ENCODE measurements around the gene SASH1.

Gene SASH1

DNA sequence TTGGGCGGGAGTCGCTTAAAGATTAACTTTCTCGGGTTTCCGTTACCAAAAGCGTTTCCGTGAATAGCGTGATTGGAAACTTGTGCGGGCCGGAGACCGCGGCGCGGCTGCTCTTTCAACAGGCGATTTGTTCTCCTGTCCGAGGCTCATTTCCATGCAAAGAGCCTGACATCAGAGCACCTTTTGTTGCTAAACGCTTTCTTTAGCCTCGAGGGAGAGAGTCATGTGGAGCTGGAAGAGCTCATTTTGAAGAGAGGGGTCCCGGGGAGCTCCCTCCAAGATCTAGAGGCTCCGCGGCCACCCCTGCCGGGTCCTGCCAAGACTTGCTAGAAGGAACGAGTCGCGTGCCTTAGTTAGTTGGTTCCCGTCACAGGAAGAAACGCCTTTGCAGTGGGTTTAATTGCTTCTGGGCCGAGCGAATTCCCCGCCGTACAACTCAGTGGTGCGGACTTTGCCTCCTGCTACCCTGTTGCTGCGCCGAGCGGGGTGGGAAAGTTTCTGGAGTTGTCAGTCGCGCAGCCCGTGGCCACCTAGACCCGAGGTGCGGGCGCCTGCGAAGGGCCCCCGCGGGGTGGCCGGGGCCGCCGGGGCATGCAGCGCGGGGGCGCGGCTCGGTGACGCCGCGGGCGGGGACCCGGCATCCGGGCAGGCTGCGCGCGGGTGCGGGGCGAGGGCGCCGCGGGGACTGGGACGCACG, at the start of gene SASH1:
Gene SASH1, plus strand, starts transcription at position 489 of the 697 bp plus-strand sequence. CDS start 230 bp downstream, outside the sequence.
- DNase-seq, result no peak

DNA sequence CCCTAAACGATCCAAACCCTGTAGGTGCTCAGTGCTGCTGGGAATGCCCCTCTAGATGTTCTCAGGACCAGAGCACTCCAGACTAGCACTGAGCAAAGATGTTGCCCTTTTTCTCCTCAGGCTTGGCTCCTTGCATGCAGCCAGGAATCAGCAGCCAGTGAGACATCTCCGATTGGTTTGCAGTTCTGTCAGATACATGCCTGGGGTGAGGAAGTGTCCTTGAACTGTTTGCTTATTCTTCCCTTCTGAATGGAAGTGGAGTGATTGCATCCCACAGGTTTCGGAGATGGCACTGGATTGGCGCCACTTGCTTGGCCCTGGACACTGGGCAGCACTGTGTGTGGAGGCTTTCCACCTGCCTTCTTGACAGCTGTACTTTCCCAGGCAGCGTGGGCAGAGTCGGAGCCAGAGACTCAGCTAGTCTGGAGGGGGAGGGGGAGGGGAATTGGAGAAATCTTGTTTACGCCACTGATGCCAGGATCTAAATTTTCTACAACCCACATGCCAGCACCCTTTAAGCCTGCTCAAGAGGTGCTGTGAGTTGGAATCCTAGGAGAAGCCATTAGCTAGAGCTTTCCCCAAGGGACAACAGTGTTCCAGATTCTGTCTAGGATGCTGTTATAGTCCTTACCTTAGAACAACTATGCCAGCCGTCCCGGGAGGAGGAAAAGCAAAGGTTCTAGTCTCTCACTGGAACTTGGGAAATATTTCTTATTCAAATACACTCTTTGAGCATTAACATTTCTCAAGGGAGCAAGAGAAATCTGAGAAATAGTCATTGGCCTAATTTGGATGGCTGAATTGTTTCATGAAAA, 49.2 kb upstream of the SASH1 start:
- no peak for DNase-seq

DNA sequence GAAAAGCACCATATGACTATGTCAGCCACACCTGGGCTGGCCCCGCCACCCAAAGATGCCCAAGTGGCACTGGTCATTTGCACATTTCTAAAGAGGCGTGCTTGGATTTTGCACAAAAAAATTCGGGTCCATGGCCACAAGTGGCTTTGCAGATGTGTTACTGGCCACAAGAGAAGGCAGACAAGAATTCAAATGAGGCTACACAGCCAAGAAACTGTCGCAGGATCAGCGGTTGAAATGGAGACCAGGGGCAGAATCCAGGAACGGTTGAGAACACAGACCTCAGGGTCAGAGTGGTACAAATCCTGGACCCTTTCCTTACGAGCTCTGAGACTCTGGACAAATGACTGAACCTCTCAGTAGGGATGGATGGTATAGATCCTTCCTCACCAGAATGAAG, 48.6 kb upstream of the SASH1 start:
- no peak for DNase-seq

DNA sequence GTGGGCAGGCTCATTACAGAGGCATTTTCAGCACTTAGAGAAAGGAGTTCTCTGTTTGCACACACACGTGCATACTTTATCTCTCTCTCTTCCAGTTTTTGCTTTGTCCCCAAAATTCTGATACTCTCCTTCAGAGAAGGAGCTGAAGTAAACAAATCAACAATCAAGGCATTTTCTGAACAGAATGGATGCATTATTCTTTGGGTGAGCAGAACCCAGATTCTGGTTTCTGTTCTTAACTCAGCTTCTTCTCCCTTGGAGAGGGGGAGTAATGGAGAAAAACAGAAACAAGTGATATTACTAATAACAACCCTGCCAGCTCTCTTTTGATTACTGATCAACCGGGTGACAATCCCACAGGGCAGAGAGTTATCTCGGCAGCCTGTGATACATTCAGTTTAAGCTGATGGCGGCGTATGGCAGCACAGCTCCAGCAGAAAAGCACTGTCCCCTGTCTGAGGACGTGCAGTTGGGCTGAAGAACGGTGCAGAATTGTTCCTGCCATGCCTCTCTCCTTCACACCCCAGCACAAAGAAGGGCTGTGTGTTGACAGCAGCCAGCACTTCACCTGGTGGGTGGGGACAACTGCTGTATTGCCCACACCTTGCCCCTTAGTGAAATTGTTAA, 47.3 kb upstream of the SASH1 start:
- no peak for DNase-seq

DNA sequence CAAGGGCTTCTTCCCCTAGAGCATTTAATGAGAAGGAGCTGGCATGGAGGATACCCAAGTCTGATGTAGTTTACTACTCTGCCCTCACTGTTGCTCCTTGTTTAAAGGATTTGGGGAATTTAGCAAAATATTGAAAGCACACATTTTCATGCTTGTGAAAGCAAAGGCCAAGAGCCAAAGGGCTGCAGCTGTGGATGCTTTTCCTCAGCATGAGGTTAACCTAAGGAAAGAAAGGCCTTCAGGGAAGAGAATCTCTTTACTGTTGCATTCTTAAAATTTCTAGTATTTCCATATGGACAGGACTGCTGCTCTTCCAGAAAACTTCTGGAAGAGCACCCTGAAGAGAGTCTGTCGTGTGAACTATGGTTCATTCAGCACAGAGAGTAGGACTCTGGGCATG, 45.9 kb upstream of the SASH1 start:
- DNase-seq, result no peak

DNA sequence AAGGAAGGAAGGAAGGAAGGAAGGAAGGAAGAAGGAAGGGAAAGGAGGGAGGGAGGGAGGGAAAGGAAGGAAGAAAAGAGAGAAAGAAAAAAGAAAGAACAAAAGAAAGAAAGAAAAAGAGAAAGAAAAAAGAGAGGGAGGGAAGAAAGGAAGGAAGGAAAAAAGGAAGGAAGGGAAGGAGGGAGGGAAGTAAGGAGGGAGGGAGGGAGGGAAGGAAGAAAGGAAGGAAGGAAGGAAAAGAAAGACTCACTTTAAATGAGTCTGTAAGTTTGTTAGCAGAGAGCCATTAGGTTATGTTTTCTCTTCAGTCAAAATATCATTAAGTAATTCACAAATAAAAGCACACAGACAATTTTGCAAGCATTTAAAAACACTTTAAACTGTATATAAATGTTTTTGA, 44.0 kb upstream of the SASH1 start:
- DNase-seq, result no peak

DNA sequence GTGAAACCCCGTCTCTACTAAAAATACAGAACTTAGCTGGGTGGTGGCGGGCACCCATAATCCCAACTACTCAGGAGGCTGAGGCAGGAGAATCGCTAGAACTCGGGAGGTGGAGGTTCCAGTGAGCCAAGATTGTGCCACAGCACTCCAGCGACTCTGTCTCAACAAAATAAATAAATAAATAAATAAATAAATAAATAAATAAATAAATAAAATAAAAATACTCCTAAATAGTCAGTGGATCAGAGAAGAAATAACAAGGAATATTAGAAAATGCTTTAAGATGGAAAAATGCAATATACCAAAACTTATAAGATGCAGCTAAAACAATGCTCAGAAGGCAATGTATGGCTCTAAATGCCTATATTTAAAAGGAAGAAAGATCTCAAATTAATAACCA, 39.0 kb upstream of the SASH1 start:
- no peak for DNase-seq

DNA sequence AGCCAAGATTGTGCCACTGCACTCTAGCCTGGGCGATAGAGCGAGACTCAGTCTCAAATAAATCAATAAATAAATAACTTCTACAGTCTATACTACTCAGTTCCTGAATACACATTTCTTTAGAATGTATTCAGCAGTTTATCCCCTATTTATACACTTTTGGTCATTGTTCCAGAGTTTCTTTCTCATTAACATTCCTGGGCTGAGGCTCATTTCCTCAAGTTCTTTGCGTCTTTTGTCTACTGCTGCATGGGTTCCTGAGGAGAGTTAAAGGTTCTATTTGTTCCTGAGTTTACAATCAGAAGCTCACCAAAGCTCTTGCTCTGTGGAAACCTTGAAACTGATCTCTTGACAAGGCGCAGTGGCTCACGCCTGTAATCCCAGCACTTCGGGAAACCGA, 37.7 kb upstream of the SASH1 start:
- DNase-seq, result no peak

DNA sequence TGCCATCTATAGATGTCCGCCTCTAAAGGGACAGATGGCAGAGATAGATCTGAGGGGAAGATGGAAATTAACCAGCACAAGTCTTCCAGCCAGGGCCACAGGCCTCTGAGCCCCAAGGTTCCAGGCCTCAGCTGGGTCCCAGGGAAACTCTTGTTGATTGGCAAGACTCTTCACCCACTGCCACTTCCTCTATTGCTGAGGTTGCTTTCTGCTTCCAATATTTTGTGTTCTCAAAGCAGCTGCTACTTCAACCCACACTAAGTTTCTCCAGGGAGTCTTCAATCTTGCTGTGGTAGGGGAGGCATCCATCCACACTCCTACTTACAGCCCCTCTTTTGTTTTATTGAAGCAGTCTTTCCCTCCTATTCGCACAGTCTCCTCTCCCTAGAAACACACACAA, 36.4 kb upstream of the SASH1 start:
- no peak for DNase-seq

DNA sequence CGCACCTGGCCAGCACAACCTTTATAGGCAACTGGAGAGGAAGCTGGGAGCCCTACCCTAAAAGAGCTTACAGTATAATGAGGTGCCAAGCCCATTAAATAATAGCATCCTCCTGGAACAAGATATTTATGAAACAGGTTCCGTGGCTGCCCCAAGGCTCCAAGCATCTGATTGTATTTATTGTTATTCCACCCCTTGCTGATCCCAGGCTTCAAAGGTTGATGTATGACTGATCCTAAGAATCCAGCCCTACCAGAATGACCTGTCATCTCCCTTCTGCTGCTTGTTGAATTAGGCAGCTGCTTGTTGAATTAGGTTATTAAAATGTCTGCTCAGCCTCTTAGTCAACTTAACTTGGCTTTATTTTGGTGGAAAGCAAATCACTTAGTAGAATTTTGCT, 35.2 kb upstream of the SASH1 start:
- no peak for DNase-seq

DNA sequence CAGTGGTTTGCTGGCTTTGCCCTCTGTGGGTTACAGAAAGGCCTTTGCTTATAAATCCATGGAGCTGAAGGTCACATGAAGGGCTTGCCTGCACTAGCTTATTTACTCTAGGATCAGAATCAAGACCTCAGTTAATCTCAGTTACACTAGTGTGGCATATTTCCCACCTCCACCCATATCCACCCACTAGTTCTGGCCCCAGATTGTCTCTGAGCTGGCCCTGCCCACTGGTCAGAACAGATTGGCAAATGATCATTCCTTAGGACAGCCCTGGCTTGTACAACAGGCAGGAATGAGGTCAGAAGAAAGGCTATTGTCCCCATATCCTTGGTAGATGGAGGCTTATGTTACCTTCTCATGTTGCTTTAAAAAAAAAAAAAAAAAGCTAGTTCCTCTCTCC, 33.3 kb upstream of the SASH1 start:
- DNase-seq, result no peak

DNA sequence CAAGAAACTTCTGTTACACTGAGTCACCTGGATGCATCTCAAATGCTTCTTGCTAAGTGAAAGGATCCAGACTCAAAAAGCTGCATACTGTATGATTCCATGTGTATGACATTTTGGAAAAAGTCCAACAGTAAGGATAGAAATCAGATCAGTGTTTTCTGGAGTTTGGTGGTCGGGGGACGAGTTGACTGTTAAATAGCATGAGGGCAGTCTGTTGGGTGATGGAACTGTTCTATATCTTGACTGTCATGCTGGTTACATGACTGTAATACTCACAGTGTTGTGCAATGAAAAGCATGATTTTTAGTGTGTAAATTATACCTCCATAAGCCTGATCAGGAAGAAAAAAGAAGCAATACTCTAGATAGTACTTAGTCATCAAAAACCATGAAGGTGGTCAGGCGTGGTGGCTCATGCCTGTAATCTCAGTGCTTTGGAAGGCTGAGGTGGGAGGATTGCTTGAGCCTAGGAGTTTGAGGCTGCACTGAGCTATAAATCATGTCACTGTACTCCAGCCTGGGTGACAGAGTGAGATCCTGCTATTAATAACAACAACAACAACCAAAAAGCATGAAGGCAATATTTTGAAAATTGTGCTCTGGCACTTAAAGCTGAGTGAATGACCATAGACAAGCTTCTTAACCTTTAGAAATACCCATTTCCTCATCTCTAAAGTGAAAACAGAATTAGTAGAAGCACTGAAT, 30.5 kb upstream of the SASH1 start:
- no peak for DNase-seq

DNA sequence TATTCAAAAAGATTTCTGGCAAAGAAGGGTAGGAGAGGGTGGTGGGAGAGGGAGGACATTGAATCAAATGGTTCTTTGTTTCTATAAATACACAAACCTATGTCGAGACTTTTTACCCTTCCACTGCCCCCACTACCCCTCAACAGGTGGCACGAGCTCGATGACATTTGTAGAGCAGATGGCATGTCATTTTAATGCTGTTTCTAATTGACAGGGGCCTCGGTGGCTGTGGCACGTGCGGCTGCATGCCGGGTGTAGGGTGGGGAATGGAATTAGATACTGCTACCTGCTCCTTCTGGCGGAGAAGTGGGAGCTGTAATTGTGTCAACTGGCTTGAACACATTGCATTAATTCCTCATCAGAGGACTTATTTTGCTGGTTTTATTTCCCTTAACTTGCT, 29.1 kb upstream of the SASH1 start:
- DNase-seq, result no peak

DNA sequence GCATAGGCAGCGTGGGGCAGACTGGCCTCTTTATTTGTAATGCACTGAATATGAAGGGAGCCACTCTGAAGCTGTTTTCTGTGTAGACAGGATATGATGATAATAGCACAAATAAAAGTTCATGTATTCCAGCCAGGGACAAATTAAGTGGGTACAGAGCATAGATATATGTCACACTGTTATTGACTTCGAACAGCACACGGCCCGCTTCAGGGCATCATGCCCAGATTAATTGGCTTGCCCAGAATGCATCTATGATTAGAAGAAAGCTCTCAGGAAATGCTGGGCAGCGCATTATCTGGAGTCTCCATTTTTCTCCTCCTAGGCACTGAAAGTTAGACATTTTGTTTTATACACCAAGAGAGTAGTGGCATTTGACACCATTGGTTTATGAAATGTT, 26.3 kb upstream of the SASH1 start:
- DNase-seq, result no peak

DNA sequence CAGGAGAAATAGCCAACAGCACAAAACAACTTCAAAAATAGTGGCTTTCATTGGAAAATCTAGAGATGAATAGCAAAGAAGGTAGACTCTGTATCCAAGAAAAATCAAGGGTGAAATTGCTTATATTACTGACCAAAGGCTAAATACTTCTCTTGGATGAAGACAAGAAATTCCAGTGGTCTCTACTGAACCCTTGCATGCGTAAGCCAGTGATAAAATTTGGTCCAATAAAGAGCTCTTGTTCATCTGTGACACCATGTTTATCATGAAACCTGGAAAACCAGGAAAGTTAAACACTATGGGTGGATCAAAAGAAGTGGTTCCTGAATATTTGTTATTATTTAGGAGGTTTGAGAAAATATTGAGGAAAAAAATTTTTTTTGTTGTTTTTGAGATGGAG, 25.6 kb upstream of the SASH1 start:
- no peak for DNase-seq

DNA sequence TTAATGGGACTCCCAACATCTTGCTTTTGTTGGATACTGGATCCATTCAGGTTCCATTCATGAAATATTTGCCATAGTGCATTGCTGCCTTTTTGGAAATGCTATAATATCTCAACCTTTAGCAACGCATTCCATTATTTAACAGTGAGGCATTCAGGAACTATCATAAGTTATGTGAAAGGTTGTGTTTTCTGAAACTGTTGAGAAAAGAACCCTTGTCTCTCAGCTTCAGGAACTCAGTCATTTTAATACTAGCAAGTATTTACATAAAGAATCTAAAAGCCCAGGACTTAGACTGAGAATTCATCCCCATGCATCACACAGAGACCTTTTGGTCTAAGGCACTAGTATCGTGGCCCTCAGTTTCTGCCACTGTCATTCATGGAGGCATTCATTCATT, 24.9 kb upstream of the SASH1 start:
- DNase-seq, result no peak

DNA sequence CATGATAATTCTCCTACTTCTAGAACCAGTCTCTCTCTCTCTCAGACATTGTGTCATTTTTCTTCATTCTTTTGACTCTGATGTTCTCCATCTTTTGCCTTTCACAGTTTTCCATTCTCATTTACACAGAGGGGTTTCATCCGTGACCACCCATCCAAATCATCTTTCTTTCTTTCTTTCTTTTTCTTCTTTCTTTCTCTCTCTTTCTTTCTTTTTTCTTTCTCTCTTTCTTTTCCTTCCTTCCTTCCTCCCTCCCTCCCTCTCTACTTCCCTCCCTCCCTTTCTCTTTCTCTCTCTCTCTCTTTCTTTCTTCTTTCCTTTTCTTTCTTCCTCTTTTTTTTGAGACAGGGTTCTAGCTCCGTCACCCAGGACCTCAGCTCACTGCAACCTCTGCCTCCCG, 19.9 kb upstream of the SASH1 start:
- DNase-seq, result no peak

DNA sequence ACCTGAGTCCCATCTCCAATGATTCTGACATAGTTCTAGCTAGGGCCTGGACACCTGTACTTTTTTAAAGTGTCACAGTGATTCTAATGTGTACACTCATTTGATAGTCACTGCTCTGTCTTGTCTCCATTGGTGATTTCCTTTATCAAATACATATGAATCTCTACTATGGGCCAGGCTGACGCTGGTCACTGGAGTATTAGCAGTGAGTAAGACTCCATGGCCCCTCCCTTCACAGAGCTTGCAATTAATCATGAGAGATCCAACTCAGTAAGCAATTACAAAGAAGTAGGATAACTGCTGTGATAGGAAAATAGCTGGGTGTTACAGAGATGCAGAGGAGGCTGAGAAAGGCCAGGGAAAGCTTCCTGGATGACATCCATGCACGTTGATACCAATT, 19.3 kb upstream of the SASH1 start:
- DNase-seq, result no peak

DNA sequence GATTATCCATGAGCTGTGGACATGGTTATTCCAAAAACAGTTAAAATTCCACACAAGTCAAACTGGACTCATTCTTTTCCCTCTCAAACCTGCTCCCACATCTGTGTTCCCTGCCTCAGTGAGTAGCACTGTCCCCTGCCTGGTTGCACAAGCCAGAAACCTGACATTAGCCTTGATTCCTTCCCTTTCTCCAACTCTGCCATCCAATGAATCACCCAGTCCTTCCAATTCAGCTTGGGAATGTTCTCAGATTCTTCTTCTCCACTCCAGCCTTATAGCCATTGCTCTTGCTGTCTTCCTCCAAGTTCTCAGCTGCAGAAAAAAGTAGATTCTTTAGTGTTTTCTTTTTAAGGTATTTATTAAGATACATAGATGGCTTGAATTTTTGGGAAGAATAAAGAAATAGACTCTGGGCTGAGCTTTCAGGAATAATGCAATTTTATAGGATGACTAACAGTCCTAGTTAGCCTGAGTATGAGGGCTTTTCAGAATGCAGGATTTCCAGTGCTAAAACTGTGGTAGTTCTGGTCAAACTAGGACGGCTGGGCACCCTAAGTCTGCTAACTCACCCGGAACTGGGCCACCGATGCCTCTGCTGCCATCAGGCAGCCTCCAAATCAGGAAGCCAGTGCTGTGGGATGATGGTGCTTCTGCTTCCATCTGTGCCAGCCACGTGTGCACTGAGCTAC, 18.2 kb upstream of the SASH1 start:
- DNase-seq, result no peak

DNA sequence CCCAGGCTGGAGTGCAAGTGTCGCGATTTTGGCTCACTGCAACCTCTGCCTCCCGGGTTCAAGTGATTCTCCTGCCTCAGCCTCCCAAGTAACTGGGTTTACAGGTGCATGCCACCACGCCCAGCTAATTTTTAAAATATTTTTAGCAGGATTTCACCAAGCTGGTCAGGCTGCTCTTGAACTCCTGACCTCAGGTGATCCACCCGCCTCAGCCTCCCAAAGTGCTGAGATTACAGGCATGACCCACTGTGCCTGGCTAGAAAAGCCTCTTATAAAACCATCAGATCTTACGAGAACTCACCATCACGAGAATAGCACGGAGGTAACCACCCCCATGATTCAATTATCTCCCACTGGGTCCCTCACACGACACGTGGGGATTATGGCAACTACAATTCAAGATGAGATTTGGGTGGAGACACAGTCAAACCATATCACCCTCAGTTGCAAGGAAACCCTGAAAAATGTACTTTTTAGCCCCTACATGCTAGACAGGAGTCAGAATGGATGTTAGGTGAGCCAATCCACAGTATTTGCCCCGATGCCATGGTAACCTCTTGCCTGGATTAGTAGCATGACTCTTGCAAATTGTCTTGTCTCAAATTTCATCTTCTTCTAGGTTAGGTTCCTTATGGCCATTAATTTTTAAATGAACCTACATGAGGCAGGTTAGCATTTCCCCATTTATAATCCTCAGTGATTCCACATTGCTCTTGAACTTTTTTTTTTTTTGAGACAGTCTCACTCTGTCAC, 17.1 kb upstream of the SASH1 start:
- no peak for DNase-seq

DNA sequence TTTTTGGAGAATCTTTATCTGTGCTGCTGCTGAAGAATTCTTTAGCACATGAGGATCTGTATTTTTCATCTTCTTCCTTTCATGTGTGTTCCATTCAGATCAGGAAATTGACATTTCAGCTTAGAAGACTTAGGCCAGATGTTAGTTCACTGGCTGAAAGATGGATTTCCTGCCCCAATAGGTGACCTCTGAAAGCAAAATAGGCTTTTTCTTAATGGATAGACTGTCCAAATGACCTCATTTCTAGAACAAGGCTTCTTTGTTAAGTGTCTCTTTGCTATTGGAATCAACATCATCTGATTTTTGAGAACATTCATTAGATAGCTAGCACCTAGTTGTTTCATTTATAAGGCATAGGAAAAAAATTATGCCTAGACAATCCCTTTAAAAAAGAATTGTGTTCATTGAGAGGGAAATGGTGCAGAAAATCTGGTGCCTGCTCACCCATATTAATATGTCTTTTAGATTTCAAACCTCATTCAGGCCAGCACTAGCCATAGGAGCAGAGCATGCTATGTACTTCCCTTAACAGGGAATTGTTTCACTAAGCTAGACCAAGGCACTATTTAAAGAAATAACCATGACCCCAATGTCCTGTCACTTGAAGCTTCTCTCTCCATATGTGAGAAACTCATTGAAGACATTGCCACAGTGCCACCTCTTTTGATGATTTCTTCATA, 13.6 kb upstream of the SASH1 start:
- DNase-seq, result no peak

Data from CD4-positive, alpha-beta T cell treated with Interferon gamma for 1 hour (primary cell).